Left hindlimb (tissue), 1 donor: ENCODE measurements around the gene ZCCHC24.

Experiments
- DNase-seq: peaks from one replicate; pipeline ENCODE4 v3.0.0-alpha.2; 2018

The ZCCHC24 gene

DNA sequence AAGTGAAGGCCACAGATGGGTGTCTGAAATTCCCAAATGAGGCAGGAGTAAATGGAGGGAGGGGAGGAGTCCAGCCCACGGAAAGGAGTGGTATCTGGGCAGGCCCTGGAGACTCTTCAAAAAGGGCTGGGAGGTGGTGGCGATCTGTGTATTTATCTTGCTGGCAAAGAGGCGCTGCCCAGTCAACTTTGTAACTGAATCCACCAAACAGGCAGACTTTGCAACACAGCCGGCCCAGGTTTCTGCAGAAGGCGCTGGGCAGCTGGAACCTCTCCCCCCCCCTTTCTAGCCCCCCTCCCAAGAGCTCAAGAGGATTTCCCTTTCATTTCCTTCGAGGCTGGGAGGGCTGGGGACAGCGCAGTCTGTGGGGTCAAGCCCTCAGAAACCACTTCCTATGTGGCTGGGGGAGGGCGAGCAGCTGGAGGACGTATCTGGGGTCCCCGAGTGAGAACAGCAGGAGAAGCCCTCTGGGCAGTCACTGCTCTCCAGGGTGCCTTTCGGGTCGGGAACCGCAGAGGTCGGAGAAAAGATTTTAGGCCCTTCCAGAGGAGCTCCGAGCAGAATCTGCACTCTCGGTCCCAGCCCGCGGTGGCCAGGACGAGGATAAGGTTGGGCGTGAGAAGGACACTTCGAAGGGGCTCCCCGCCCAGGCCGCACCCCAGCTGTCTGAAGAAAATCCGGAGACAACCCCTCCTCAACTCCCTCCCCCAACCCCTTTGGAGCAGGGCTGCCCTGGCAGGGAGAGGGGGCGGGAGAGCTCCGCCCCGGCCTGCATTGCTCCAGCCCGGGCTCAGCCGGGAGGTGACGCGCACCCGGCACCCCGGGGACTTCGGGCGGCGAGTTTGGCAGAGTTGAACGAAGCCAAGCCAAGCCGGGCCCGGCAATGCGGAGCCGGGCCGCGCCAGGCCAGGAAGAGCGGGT is 965 bp downstream of the ZCCHC24 start:
- peak; percentile 80 for DNase-seq

DNA sequence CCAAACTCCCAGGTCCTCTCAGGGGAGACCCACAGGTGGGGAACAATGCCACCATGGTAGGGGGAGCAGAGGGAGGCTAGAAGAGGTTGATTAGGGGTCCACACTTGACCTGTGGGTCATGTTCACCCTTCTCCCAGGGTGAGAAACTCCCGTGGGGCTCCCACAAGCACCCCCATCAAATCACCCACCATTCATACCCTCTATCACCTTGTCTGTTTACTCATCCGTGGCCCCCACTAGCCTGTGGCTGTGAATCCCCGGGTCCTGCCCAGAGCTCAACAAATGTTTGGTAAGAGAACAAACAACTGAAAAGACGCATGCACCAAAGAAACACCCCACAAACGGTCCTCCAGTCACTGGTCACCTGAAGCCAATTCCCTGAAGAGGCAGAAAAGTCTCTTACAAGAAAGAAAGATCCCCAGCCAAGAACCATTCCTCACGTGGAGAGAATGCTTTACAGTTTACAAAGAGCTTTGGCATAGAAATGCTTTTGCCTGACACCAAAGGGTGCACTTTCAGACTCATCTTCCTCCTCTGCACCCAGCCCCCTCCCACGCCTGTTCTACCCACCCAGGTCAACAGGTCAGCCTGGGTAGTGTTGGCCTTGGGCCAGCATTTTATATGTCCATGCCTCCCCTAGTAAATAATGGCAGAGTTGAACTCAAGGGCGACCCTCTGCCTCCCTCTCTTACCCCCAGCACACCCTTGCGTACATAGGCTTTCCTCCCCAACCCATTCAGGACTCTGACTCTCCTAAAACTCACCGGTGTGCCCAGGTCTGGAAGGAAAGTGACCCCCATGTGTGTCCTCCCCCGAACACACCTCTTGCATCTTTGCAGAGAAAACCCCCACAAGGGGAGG is 1.9 kb downstream of the ZCCHC24 start:
- no peak for DNase-seq

DNA sequence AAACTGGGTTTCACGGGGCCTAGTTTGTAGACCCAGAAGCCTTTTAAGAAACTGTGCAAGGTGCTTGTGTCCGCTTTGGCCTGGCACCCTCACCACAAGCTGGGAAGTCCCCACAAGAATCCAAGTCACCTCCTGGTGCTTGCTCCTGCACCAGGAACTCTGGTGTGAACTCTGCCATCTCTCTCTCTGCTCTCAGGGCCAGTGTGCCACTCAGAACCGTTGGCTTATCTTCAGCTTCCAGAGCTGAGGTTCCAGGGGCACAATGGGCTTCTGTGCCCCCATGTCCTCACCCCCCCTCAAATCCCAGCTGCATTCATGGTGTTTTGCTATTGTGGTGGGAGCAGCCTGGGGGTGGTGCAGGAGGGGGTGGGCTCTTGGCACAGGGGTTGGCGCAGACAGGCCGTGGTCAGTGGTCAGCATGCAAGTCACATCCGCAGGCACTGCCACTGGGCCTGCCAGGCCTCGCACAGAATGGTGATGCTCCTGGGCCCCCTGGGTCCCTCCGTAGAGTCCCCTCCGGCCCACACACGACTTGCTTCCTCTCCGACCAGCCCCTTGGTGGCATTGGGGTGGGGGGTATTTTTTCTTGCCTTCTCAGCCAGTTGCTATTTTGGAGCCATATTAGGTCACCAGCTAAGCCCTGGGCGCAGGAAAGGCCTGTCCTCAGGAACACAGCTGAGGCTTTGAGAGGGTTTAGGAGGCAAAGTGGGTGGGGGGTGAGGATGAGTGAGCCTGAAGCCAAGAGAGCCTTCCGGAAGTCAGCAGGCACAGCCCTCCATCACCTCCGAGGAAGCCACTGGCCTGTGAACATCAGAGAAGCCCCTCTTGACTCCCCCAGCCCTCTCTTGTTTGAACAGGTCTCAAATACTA is 3.0 kb downstream of the ZCCHC24 start:
- no peak for DNase-seq

DNA sequence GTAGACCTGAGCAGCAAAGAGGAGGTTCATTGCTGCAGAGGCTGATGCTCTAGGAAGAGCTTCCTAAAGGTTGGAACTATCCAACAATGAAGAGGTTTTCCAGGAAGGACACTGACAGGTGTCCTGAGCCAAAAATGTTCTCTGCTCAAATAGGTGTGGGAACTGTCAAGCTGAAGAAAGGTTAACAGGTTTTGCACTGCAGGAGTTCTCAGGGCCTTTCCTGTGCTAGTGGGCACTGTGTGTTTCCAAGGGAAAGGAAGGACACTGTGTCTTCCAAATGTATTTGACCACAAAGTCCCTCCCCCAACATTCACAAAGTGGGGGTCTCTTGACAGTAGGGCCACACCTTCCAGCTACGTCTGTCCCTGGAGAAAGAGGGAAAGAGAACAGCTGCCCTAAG is 4.0 kb downstream of the ZCCHC24 start:
- no peak for DNase-seq

DNA sequence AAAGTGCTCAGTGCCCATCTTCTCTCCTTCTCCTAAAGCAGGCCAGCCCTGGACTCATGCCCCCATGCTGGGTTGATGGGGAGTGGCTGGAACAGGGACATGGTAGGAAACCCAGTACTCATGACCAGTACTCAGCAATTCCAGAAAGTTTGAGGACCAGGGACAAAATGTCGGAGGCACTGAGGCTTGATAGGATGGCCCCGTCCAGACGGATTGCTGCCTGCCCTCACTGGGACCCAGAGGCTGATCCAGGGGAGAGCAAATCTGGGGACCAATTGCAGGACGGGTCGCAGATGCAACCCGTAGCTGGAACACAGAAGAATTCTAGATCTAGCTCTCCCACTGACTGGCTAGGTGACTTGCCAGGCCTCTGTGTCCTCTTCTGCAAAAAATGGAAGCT is 5.1 kb downstream of the ZCCHC24 start:
- DNase-seq: no peak

DNA sequence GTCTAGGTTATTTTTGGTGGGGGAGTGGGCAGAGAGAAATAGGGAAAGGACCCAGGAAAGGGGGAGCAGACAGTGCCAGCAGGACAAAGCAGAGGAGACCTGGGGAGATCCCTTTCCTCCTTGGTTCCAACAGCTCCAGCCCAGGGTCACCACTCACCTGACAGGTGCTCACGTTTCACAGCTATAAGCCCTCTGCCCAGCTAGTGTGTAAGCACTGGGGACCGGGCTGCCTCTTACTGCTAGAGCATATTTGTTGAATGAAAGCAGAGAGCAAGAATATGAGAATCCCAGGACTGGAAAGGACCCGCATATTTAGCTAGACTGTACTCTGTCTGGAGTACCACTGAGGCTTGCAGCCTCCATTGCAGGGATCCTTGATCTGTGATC is 6.7 kb downstream of the ZCCHC24 start:
- DNase-seq: no peak

DNA sequence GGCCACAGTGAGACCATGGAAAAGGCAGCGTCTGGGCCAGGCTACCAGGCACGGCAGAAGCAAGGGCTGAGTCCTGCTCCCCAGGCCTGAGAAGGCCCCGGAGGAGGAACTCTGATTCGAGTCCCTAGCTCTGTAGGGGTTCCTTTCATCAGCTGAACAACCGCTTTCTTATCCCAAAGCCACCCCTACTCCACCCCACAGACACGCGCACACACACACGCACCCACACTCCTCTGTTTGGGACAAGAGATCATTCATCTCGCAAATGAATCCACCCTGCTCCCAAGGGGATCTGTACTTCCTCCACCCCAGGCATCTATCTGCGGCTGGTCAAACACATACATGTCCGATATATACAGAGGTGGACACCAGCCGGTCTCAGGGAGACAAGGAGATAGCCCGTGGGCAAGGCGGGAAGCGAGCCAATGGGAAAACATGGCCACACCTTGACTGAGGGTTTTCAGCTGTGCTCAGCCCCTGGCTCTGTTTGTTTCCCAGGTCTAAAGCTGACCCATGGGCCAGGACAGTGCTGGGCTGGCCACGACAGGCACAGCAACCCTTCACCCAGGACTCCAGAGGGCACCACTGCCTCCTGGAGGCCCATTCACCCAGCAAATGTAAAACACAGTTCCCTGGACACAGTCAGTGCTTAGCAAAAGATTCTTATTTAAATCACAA is 7.3 kb downstream of the ZCCHC24 start:
- no peak for DNase-seq

DNA sequence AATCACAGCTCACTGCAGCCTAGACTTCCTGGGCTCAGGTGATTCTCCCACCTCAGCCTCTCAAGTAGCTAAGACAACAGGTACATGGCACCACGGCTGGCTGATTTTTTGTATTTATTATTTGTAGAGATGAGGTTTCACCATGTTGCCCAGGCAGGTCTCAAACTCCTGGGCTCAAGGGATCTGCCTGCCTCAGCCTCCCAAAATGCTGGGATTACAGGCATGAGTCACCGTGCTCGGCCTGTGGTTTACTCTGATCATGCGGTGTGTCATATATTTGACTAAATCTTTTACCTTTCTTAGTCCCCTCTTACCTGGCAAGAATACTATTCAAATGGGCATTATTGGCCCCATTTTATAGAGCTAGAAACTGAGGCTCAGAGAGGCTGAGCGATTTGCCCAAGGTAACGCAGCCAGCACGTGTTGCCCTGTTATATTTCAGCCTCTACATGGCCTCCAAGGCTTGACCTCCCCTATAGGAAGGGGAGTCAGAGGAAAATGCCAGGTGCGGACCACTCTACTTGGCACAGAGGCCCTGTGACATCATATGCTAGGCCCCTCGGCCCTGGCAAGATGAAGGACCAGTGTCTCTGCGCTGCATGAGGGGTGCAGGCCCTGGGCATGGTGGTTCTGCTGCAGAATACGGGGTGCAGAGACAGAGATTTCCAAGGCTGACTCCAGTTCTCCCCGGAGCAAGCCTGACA is 8.2 kb downstream of the ZCCHC24 start:
- DNase-seq: peak; percentile 9

DNA sequence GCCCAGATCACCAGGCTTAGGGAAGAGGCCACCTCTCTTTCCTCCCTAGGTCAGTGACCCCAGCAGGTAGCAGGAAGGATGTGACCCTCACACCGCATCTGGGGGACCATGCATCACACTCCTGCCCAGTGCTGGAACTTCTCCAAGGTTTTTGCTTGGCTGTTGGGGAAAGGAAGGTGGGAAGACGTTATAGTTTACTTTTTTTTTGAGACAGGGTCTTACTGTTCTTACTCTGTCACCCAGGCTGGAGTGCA is 8.6 kb downstream of the ZCCHC24 start:
- no peak for DNase-seq

DNA sequence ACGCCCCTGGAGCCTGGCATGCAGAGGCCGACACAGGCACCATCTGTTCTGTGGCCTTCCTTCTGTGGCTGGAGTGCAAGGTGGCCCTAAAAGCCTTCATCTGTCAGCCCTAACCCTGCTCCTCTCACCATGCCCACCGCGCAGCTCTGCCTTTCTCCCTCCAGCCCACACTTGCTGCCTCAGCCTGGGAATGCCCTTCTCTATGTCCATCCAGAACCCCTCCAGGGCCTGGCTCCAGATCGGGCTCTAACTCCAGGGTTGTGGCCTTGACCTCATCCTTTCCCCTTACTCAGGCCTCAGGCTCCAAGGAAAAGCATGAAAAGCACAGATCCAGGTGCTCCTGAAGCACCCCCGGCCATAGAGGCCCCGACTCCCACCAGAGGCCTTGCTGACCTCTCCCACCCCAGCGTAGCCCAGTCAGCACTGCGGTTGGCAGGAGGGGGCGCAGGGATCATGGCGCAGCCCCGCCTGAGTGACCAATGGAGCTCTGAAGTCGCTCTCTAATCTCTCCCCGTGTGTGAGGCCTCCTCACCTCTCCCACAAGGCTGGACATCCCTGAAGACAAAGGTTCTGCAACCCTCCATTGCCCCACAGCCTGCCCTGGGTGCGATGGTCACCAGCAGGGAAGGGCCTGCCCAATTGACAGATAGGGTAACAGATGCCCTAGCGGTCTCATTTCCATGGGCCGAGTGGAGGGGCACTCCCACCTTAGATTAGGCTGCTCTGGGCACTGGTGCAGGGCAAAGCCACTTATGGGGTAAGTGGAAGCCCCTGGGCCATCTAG is 9.2 kb downstream of the ZCCHC24 start:
- DNase-seq: peak; percentile 13

DNA sequence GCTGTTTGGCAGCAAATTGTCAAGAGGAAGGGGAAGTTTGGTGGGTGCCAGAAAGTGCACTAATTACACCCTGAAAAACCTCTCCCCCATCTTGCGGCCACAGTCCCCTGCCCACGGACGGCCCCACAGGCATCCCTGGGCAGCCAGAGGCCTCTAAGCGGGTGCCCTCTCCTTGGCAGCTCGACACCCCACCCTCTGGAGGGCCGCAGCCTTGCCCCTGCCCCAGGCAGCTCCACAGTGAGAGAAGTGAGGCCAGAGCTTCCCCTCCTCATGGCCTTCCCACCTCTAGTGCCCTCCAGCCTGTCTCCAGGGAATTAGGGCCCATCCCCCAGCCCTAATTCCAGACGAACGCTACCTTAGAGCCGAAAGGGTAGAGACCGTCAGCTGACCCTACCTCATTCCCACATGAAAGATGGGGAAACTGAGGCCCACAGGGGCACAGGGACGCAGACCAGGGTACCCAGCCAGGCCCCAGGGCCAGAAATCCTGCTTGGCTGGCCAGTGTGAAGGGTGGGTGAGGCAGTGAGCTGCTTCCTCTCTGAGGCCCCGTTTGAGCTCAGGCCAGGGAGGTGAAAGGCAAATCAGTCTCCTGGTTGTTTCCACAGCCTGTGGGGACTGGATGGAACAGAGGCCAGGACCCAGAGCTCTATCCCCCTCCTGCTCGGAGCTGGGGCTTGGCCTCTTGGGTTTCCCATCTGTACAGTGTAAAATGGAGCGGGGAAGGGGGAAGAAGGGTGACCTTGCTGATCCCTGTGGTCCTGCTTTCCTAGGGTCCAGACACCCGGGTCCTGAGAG is 10.0 kb downstream of the ZCCHC24 start:
- DNase-seq: peak; percentile 62

DNA sequence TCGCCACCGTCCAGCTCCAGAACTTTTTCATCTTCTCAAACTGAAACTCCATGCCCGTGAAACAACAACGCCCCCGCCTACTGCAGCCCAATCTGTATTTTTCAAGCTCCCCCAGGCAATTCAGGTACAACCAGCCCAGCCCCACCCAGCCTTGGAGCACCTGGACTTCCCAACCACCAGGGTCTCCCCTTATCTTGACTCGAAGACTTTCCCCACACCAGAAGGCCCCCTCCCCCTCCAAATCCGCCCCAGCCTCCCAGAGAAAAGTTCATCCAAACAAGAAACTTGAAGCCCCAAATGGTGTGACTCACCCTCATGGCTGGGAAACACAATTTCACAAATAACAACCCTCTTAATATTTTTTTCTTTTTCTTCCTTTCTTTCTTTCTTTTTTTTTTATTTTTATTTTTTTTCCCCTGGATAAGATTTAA is 10.6 kb downstream of the ZCCHC24 start:
- peak; percentile 53 for DNase-seq

DNA sequence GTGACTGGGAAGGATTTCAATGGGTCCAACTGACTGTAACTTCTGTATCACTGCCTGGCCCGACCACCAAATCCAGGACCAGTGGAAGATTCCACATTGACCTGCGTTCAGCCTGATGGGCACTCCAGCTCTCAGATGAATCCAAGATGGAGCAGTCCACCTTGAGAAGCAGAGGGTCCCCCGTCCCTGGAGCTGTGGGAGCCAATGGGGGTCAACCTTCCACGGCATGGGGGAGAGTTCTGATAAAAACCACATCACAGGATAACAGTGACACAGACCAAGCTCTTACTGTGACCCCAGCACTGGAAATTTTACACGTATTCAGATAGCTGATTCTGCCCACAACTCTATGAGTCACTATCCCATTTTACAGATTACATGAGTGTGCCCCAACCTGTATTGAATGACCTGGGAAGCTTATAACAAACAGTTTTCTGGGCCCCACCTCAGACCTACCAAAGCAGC is 11.2 kb downstream of the ZCCHC24 start:
- peak; percentile 28 for DNase-seq

DNA sequence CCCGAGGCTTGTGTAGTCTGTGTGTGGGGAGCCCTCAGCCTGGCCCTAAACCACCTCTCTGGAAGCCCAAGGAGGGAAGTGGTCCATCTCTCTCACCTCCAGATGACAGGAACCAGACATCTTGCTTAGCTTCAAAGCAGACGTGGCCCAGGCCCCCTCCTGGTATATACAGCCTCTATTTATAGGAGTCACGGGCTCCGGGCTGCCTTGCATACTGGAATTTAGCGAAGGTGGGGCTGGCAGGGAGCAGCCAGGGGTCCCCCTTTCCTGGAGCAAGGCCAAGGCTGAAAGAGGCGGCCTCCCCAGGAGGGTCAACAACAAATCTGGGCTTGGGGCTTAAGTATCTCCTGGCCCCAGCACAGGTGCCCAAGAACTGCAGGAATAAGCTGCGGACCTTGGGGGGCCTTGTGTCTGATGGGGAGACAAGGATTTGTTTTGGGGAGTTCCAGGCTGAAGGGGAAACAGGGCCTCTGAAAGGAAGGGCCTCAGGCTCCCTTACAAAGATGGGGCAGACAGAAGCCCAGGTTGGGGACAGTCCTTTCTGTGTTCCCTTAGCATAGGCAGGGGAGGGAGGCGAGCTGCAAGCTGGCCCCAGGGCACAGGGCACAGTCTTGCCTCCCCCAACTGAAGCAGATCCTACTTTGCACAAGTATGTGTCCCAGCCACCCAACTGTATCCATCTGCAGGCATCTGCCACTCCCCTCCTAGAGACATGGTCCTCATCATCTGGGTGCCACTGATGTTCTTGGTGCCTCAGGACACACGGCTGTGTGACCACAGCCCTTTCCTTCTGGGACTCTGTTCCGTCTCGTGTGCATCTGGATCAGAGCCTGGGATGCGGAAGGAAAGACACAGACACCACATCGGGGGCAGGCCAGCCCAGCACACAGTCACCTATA is 11.9 kb downstream of the ZCCHC24 start:
- DNase-seq: peak; percentile 38

DNA sequence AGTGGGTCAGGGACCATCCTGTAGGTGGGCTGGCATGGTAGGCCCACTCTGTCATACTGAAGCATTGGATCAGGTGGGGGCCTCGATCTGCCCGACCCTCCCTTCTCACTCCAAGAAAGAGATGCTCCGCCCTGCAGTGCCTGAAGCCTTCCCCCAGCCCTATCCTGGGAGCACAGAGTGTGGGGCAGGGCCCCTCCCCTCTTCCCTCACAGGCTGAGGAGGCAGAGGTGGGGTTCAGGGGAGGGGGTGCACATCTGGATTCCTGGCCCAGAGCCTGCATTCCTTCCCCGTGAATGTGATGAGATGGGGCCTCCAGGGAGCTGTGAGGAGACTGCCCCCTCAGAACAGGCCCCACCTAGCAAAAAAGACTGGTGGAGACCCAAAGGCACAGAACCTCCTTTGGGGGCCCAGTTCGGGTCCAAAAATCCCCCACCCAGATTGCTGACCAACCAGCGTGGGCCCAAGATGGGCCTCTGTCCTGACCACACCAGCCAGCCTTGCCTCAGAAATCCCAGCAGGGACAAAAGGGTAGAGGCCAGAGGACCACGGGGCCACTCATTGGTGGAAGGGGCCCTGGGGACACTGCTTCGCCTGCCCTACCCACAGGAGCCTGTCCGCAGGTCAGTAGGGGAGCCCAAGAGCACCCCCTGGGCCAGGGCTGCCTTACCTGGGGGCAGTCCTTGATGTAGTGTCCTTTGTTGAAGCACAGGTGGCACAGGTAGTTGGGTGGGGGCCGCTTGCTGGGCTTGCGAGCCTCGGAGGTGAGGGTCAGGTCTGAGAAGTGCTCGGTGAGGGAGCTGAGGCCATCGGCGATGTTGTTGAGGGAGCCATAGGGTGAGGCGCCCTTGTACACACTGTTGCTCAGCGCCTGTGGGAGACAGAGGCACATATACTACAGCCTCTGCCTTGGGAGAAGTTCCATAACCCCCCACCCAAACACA is 13.3 kb downstream of the ZCCHC24 start:
- peak; percentile 83 for DNase-seq

DNA sequence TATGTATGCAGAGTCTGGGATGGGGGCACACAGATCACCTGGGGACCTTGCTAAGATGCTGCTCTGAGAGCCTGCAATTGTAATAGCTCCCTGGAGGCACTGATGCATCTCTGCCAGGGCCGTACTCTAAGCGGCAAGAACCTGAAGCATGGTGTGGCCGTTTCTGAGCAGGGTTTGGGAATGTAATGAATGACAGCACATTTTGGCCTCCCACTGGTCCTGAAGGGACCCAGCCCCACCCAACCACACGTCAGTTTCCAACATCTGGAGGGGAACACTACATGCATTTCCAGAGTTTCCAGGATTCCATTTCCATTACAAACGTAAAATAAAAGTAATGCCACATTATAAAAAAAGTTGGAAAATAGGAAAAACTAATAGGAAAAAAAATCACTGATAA is 14.0 kb downstream of the ZCCHC24 start:
- peak; percentile 50 for DNase-seq

DNA sequence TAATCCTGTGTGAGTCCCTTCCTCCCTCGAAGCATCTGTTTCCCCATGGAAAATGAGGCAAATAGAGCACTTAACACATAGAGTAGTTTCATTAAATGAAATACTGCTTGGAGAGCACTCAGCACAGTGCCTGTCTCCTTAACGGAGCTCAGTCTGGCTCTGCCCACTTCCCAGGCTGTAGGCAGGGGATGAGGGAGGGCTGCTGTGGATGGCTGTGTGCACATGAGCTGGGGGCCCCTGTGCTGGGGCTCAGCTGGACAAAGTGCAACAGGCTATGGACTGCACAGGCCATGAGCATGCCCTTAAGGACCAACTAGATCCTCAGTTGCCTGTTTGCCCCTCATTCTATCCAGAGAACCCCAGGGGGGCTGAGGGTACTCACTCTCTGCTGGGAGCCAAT is 14.5 kb downstream of the ZCCHC24 start:
- peak; percentile 28 for DNase-seq
